Anterior cingulate cortex (tissue), 58 donors: ENCODE data around the gene TMEM181.
A peak's percentile ranks its signal among the peaks of the same experiment; 100 is the strongest.
"Not testable (repeated sequence)": the region's sequence is repeated elsewhere in the genome, so short reads cannot be mapped to it uniquely, and the experiment has no call there.

Experiments used
- DNase-seq, 58 donors: peaks; one replicate each; lab custom pipeline; 2025; lab: John Stamatoyannopoulos, UW

The TMEM181 gene, protein sequence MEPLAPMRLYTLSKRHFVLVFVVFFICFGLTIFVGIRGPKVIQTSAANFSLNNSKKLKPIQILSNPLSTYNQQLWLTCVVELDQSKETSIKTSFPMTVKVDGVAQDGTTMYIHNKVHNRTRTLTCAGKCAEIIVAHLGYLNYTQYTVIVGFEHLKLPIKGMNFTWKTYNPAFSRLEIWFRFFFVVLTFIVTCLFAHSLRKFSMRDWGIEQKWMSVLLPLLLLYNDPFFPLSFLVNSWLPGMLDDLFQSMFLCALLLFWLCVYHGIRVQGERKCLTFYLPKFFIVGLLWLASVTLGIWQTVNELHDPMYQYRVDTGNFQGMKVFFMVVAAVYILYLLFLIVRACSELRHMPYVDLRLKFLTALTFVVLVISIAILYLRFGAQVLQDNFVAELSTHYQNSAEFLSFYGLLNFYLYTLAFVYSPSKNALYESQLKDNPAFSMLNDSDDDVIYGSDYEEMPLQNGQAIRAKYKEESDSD

DNA sequence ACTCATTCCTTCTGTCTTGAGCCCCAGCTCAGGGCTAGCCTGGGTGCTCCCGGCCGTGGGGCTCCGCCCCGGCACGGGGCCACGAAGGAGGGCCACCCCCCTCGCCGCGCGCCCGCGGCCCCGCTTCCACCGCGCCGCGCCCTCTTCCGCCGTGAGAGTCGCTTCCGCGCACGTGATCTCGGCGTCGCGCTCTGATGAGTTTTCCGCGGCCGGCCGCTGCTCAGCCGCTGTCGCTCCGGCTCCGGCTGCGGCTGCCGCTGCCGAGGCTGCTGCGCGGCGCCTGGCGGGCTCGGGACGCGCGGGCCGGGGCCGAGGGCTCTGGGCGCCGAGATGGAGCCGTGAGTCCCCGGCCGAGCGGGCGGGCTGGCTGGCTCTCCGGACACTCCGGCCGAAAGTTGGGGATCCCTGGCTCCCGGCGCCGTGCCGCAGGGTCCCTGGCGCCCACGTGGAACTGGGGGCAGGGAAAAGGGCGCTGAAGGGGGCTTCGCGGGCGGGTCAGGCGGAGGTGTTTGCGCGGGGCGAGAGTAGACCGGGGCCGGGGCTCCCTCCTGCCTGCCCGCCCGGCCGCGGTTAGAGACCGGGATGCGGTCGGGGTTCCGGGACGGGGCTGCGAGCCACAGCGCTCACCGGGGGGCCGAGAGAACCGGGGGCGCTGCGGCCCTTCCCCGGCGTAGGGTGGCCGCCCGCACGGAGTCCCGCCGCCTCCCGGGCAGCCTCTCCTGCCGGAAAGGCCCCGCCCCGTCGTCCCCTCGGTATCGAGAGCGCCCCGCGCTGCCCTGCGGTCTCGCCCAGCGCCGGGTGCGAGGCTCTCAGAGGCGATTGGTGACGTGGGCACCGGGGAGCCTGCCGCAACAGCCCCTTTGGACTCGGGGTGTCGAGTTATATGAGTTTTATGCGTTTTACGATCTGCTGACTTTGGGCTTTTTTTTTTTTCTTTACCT lies at the start of gene TMEM181:
TMEM181 (plus strand) TSS at position 197 of the 941 bp plus-strand sequence; CDS start at position 331, 134 bp downstream.
- peak in 56 of 58 donors; percentile 26 to 83 (median 72) for DNase-seq

GRCh38 chr6:158512809-158513208 lies 47.1 kb upstream of the TMEM181 start:
- no peak for DNase-seq

GRCh38 chr6:158514176-158514575 lies 45.7 kb upstream of the TMEM181 start:
- DNase-seq, result no peak

DNA sequence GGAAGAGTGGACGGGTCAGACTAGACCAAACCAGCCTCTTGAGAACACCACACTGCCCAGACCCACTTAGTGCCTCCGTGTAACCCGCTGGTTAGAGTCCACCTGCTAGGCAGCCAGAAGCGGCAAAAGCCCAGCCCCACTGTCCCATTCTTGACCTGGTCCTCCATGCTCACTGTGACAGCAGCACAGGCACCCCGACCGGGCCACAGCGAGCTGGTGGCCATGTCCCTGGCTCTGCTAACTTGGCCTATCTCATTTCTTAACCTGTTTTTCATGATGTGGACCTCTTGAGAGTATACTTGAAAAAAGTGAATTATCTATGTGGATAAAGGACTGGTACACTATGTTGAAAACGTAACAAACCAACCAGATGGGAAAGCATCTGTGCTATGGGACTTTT lies 44.9 kb upstream of the TMEM181 start:
- DNase-seq, result no peak

DNA sequence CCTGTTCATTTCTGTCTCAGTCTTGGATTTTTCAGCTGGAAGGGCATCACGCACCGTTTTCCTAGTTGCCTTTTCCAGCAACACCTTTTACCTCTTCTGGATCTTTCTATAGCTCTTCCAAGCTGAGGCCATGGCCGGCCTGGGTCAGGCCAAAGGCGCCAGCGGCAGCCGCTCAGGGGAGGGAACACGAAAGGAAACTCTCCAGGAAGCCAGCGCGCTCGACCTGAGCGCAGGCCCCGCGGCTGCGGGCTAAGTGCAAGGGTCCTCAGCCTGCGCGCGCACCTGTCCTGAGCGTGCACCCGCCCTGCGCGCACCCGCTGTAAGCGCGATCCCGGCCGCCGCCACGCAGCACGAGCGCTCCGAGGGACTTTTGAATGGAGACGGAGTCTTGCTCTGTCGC lies 43.8 kb upstream of the TMEM181 start:
- no peak for DNase-seq

DNA sequence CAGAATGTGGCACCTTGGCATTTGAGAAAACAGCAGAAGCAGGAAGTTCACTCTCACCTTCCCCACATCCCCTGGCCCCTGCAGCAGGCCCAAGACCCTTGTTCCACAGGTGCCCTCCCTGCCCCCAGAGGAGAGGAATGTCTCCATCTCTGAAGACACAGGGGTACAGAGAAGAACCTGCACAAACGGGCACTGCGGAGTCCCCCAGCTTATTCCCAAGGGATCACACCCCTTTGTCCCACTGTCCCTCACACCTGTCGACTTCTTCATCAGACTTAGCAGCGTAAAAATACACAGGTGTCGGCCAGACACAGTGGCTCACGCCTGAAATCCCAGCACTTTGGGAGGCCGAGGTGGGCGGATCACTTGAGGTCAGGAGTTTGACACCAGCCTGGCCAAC lies 42.9 kb upstream of the TMEM181 start:
- no peak for DNase-seq

GRCh38 chr6:158517581-158517980 lies 42.3 kb upstream of the TMEM181 start:
- DNase-seq, result no peak

DNA sequence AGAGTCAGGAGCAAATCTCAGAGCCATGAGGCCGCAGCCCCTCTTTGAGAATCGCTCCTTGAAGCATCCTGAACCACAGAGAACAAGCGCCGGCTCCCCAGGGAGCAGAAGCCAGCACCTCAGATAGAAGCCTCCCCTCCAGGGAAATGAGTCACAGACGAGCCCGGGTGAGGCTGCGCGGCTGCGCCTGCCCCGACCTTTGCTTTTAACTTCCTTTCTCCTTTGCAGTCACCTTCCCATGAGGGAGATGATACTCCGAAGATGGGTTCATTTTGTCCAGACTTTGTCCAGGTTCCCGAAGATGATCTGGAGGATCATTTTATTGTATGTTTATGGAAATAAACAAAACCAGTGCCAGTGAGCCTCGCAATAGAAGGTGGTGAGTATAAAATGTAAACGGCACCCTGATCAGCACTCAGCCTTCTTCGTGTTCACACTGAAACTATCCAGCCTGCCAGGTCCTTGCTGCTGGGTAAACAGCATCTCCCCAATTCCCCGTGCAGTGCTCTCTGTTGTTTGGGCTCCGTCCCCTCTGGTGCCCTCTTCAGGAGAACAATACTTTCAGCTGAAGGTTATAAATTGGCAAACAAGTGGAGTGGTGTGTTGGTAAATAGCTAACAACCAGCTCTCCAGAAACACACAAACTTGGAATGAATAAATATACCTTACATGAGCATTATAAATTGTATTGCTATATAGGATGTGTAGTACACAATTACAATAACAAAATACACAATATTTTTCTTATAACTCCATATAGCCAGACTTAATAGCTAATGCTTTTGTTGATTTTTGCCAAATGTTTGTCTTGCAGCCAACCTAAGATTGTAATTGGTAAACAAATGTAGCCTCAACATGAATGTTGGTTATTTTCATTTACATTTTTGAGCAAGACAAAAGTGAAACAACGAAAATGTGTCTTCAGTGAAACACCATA lies 41.4 kb upstream of the TMEM181 start:
- DNase-seq, result peak in 32 of 58 donors; percentile 9 to 73 (median 38)

GRCh38 chr6:158519300-158519699 lies 40.6 kb upstream of the TMEM181 start:
- peak in 7 of 58 donors; percentile 2 to 37 (median 17) for DNase-seq

- no peak for DNase-seq
Observed at GRCh38 chr6:158519761-158520160, 40.1 kb upstream of the TMEM181 start.

DNA sequence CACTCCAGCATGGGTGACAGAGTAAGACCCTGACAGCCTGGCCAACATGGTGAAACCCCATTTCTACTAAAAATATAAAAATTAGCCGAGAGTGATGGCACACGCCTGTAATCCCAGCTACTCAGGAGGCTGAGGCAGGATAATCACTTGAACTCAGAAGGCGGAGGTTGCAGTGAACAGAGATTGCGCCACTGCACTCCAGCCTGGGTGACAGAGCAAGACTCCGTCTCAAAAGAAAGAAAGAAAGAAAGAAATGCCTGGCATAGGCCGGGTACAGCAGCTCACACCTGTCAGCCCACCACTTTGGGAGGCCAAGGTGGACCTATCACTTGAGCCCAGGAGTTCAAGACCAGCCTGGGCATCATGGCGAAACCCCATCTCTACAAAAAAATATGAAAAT lies 38.9 kb upstream of the TMEM181 start:
- DNase-seq, result not testable (repeated sequence)

GRCh38 chr6:158521759-158522158 lies 38.1 kb upstream of the TMEM181 start:
- DNase-seq, result no peak

DNA sequence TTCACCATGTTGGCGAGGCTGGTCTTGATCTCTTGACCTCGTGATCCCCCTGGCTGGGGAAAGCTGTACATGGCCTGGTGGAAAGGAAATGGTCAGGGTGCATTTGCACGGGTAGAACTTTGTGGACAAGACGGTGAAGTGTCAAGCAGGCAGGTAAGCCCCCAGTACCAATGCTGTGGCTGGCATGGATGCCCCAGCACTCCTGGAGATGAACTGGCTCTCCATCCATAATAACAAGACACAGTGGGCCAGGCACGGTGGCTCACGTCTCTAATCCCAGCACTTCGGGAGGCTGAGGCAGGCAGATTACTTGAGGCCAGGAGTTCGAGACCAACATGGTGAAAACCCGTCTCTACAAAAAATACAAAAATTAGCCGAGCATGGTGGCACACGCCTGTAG lies 37.3 kb upstream of the TMEM181 start:
- no peak for DNase-seq

GRCh38 chr6:158524311-158524710 lies 35.6 kb upstream of the TMEM181 start:
- DNase-seq, result no peak

GRCh38 chr6:158527858-158528257 lies 32.0 kb upstream of the TMEM181 start:
- DNase-seq, result not testable (repeated sequence)

GRCh38 chr6:158528826-158529225 lies 31.1 kb upstream of the TMEM181 start:
- DNase-seq, result no peak

- DNase-seq, result no peak
Observed at GRCh38 chr6:158529629-158530028, 30.3 kb upstream of the TMEM181 start.

DNA sequence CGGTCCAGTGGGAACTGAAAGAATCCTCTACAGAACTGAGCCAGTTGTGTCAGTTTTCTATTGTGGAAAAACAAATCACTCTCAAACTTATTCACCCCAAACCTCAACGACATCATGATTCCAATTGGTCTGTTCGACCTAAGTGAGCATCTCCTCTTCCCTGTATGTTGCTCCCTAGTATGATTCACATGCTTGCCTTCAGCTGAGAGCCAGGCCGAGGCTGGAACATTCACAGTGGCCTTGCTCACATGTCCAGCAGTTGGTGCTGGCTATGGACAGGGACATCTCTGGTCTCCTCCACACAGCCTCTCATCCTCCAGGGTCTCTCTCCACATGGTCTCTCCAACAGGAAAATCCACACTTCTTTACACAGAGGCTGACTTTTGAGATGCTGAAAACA lies 28.3 kb upstream of the TMEM181 start:
- DNase-seq, result no peak

- DNase-seq, result no peak
Observed at GRCh38 chr6:158531970-158532369, 27.9 kb upstream of the TMEM181 start.
